K562 (cell line): Measurements from ENCODE around the gene SLITRK6. TPM values are rescaled to one million over a fixed set of nuclear protein-coding genes. Genes with fewer than 3 reads are reported as not detected.

Experiments
- ATAC-seq: fragments of 200-7000 bp; cut with Tn5 transposase; 3 replicates; pipeline ENCODE4 v1.9.1; 2020; ENCODE audit warnings: moderate library complexity
- BruUV-seq: library from RNA; stranded (reverse); fragments of 400-500 nt; replicated peaks from 2 replicates; lab custom pipeline; 2021; lab: Mats Ljungman, UMichigan
- CTCF ChIA-PET: fragments of 300-600 bp; formaldehyde crosslinking; extraction: SDS; loops from one replicate; lab custom pipeline; 2021; ENCODE audit warnings: low intra/inter-chr PET ratio; lab: Yijun Ruan, JAX
- POLR2A ChIA-PET: fragments of 300-600, 350-650 bp; sonication (Branson Sonifier 250); formaldehyde crosslinking; extraction: SDS; loops from one replicate; lab custom pipeline; 2021; ENCODE audit warnings: antibody characterized with exemption, inconsistent platforms; lab: Yijun Ruan, JAX
- DNase-seq, 4 experiments: peaks; one replicate each; pipeline versions ENCODE4 v3.0.0 to v3.0.0-alpha.2; 2011 to 2018; ENCODE audit warnings: low spot score in 3 of 4, mixed read lengths in 3 of 4; ENCODE audit errors: extremely low read depth in 1 of 4
- FAIRE-seq: peaks from 2 replicates; lab custom pipeline; 2011; peaks lifted over from hg19 to GRCh38; lab: Jason Lieb, UNC
- H2AFZ ChIP-seq: 2 replicates; pipeline ENCODE4 v1.6.0; 2011; ENCODE audit warnings: low read depth, low read length, control low read depth, inconsistent platforms
- H3K27ac ChIP-seq: fragments of 200-600 bp; 3 replicates; pipeline ENCODE4 v1.8.0; 2011; ENCODE audit warnings: low read depth, mild to moderate bottlenecking, control low read depth, inconsistent platforms, low read length, moderate library complexity, mixed read lengths; ENCODE audit errors: extremely low read depth
- H3K27me3 ChIP-seq, 2 experiments: fragments of 300-600 bp in 1 of 2; 2 replicates in 1 of 2; 3 replicates in 1 of 2; pipeline versions ENCODE4 v1.6.0 to v1.8.0; 2011; ENCODE audit warnings: inconsistent platforms in 2 of 2, low read length in 2 of 2, mild to moderate bottlenecking in 1 of 2, mixed read lengths in 1 of 2, moderate library complexity in 1 of 2; ENCODE audit not compliant: control insufficient read depth in 2 of 2, insufficient read depth in 2 of 2
- H3K36me3 ChIP-seq: fragments of 300-600 bp; 3 replicates; pipeline ENCODE4 v1.8.0; 2011; ENCODE audit warnings: mild to moderate bottlenecking, low read length, inconsistent platforms; ENCODE audit not compliant: control insufficient read depth, insufficient read depth
- H3K4me1 ChIP-seq, 2 experiments: fragments of 200-600 bp in 1 of 2; replicated peaks in 1 of 2; 2 replicates in 1 of 2; 3 replicates in 1 of 2; pipeline versions ENCODE4 v1.5.1 to v1.8.0; 2011; ENCODE audit warnings: inconsistent platforms in 2 of 2, low read length in 2 of 2, mild to moderate bottlenecking in 1 of 2, mixed read lengths in 1 of 2, moderate library complexity in 1 of 2; ENCODE audit not compliant: control insufficient read depth in 2 of 2, insufficient read depth in 2 of 2
- H3K4me2 ChIP-seq: 2 replicates; pipeline ENCODE4 v1.6.1; 2011; ENCODE audit warnings: low read length, control low read depth, inconsistent platforms, mixed read lengths; ENCODE audit not compliant: insufficient read depth
- H3K4me3 ChIP-seq: fragments of 200-600 bp; sonication (generic), shearing (Covaris generic); 2 replicates; pipeline ENCODE4 v1.5.1; 2016; ENCODE audit warnings: control low read depth, inconsistent platforms
- H3K79me2 ChIP-seq: fragments of 200-600 bp; 3 replicates; pipeline ENCODE4 v1.8.0; 2011; ENCODE audit warnings: low read length, inconsistent platforms; ENCODE audit not compliant: control insufficient read depth, insufficient read depth
- H3K9ac ChIP-seq, 2 experiments: 2 replicates each; pipeline versions ENCODE4 v1.6.0 to v1.6.1; 2011; ENCODE audit warnings: low read depth in 2 of 2, low read length in 2 of 2, control low read depth in 1 of 2, inconsistent platforms in 1 of 2, mild to moderate bottlenecking in 1 of 2, mixed read lengths in 1 of 2; ENCODE audit not compliant: insufficient read depth in 1 of 2
- H3K9me1 ChIP-seq: one replicate; pipeline ENCODE4 v1.6.0; 2011; ENCODE audit warnings: inconsistent platforms, mild to moderate bottlenecking, low read length, moderate library complexity; ENCODE audit not compliant: control insufficient read depth, insufficient read depth
- H3K9me3 ChIP-seq: replicated peaks from 2 replicates; pipeline ENCODE4 v1.5.1; 2011; ENCODE audit warnings: low read depth, low read length, inconsistent platforms; ENCODE audit not compliant: control insufficient read depth, insufficient read depth
- H4K20me1 ChIP-seq: replicated peaks from 2 replicates; pipeline ENCODE4 v1.6.1; 2011; ENCODE audit warnings: low read length, inconsistent platforms, mixed read lengths; ENCODE audit not compliant: control insufficient read depth, insufficient read depth
- HNRNPH1 ChIP-seq: fragments of 200-400 bp; formaldehyde crosslinking; optimal IDR thresholded peaks from 2 replicates; pipeline ENCODE3; 2017; ENCODE audit warnings: low read depth, mild to moderate bottlenecking, low read length, moderate library complexity
- HSF4 ChIP-seq: fragments of 250-450 bp; sonication (Bioruptor Pico); IDR thresholded peaks from 2 replicates; pipeline ENCODE4 v2.1.2; 2022; ENCODE audit warnings: mild to moderate bottlenecking, moderate library complexity, borderline replicate concordance
- PTBP1 ChIP-seq: fragments of 200-400 bp; formaldehyde crosslinking; IDR thresholded peaks from 2 replicates; pipeline ENCODE4 v1.6.1; 2017; ENCODE audit warnings: low read depth, low read length
- SRSF1 ChIP-seq: fragments of 200-400 bp; formaldehyde crosslinking; IDR thresholded peaks from 2 replicates; pipeline ENCODE4 v1.6.1; 2017; ENCODE audit warnings: mild to moderate bottlenecking, low read depth, low read length, moderate library complexity
- SRSF9 ChIP-seq: fragments of 200-400 bp; formaldehyde crosslinking; IDR thresholded peaks from 2 replicates; pipeline ENCODE4 v1.6.1; 2017; ENCODE audit warnings: low read depth, low read length, borderline replicate concordance
- ZNF668 ChIP-seq: fragments of 250-450 bp; sonication (Bioruptor Pico); IDR thresholded peaks from 2 replicates; pipeline ENCODE4 v1.8.0; 2022; ENCODE audit warnings: mild to moderate bottlenecking, inconsistent platforms
- WGBS: fragments of 100-300 bp; shearing (Covaris generic); methylation state at CpG from one replicate; pipeline ENCODE4 v1.1.6; 2016; ENCODE audit warnings: low coverage, mixed read lengths; ENCODE audit not compliant: insufficient coverage; ENCODE audit errors: missing lambda C conversion rate; 5-methylcytosine and 5-hydroxymethylcytosine counted together
- in situ Hi-C: fragments of 300-500 bp; cut with MboI; formaldehyde crosslinking; loops from 4 replicates; pipeline ENCODE4 v1.15.0; 2018; ENCODE audit warnings: inconsistent platforms, mixed read lengths
- intact Hi-C: fragments of 100-400 bp; cut with micrococcal nuclease; formaldehyde crosslinking; loops from 2 replicates; pipeline ENCODE4 v1.14.2; 2022
- polyA plus RNA-seq, 8 experiments: library from polyadenylated mRNA; depleted of rRNA in 4 of 8; stranded (reverse) in 5 of 8; unstranded in 3 of 8; fragments of >200 nt; fragmentation: Nextera tagmentation in 2 of 8; fragmentation: Illumina TruSeq in 1 of 8; extraction: Ambion mirVana in 2 of 8; extraction: Trizol in 1 of 8; gene quantifications; 2 replicates each; pipeline versions ENCODE4 v1.2.1 to v1.2.3, GENCODE V29; 2011 to 2014; ENCODE audit warnings: inconsistent platforms in 1 of 8, missing spikeins in 1 of 8
- total RNA-seq, 7 experiments: library from RNA; depleted of rRNA in 6 of 7; stranded (reverse); fragments of >200 nt in 6 of 7; fragmentation: Illumina TruSeq in 2 of 7; extraction: Trizol in 2 of 7; gene quantifications; 2 replicates each; pipeline versions ENCODE4 v1.2.1 to v1.2.3, GENCODE V29; 2011 to 2021; ENCODE audit warnings: low replicate concordance in 1 of 7
- TF ChIP-seq, protein P1 (sequence below): fragments of 450-650 bp; conservative IDR thresholded peaks from 2 replicates; pipeline ENCODE4 v1.6.1; 2016; ENCODE audit warnings: missing genetic modification characterization, low read depth, mild to moderate bottlenecking, control low read depth, missing compliant biosample characterization
- TF ChIP-seq, protein P2 (sequence below): fragments of 200-800 bp; sonication (Bioruptor generic); IDR thresholded peaks from 2 replicates; pipeline ENCODE4 v1.6.1; 2016; ENCODE audit warnings: missing genetic modification characterization, missing compliant biosample characterization
- TF ChIP-seq, protein P3 (sequence below): fragments of 250-450 bp; sonication (Bioruptor Pico); IDR thresholded peaks from 2 replicates; pipeline ENCODE4 v1.5.0; 2020; ENCODE audit warnings: mild to moderate bottlenecking

The SLITRK6 gene
- total and polyA plus RNA-seq, 9 of the 15 experiments (the other 6 are each of a cell fraction or from before 2014, with no cell fraction given): 0.01 to 0.04 TPM; not detected in 7

DNA sequence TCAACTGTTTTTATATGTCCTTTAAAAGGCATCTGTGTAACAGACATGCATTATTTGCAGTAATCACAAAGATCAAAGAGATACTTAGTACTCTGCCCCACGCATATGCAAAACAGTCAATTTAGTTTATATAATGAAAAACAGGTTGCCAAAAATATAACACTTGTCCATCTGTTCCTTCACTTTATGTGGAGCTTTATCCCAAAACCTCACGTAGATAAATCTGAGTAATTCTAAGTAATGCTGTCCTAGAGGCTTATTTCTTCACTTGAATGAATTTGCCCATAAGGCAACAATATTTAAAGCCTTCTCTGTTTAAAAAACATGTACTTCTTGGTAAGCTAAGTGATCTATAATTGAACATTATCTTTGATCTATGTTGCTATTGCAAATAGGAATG, 20.3 kb upstream of the SLITRK6 start:
- POLR2A ChIA-PET: no interaction called here
- Histone ChIP-seq H3K27me3 (no peaks in the 10 kb centered on the region), H3K27ac (no peak overlapping the region), H4K20me1 (no peaks in the 10 kb centered on the region), H2AFZ (no peak overlapping the region), H3K4me1 (no peaks in the 10 kb centered on the region), H3K9me1 (no peaks in the 10 kb centered on the region), H3K9me3 (no peaks in the 10 kb centered on the region), H3K79me2 (no peaks in the 10 kb centered on the region), H3K36me3 (no peaks in the 10 kb centered on the region), H3K9ac (no peak overlapping the region), H3K4me3 (no peak overlapping the region), H3K4me2 (no peak overlapping the region)
- TF ChIP-seq HNRNPH1 (no peak), SRSF9 (no peak), ZNF668 (CRISPR knock-in tag) (no peak), HSF4 (CRISPR knock-in tag) (no peak), PTBP1 (no peak), SRSF1 (no peak)
- TF ChIP-seq, protein P1, sequence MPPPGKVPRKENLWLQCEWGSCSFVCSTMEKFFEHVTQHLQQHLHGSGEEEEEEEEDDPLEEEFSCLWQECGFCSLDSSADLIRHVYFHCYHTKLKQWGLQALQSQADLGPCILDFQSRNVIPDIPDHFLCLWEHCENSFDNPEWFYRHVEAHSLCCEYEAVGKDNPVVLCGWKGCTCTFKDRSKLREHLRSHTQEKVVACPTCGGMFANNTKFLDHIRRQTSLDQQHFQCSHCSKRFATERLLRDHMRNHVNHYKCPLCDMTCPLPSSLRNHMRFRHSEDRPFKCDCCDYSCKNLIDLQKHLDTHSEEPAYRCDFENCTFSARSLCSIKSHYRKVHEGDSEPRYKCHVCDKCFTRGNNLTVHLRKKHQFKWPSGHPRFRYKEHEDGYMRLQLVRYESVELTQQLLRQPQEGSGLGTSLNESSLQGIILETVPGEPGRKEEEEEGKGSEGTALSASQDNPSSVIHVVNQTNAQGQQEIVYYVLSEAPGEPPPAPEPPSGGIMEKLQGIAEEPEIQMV (tag): no peak
- TF ChIP-seq, protein P2, sequence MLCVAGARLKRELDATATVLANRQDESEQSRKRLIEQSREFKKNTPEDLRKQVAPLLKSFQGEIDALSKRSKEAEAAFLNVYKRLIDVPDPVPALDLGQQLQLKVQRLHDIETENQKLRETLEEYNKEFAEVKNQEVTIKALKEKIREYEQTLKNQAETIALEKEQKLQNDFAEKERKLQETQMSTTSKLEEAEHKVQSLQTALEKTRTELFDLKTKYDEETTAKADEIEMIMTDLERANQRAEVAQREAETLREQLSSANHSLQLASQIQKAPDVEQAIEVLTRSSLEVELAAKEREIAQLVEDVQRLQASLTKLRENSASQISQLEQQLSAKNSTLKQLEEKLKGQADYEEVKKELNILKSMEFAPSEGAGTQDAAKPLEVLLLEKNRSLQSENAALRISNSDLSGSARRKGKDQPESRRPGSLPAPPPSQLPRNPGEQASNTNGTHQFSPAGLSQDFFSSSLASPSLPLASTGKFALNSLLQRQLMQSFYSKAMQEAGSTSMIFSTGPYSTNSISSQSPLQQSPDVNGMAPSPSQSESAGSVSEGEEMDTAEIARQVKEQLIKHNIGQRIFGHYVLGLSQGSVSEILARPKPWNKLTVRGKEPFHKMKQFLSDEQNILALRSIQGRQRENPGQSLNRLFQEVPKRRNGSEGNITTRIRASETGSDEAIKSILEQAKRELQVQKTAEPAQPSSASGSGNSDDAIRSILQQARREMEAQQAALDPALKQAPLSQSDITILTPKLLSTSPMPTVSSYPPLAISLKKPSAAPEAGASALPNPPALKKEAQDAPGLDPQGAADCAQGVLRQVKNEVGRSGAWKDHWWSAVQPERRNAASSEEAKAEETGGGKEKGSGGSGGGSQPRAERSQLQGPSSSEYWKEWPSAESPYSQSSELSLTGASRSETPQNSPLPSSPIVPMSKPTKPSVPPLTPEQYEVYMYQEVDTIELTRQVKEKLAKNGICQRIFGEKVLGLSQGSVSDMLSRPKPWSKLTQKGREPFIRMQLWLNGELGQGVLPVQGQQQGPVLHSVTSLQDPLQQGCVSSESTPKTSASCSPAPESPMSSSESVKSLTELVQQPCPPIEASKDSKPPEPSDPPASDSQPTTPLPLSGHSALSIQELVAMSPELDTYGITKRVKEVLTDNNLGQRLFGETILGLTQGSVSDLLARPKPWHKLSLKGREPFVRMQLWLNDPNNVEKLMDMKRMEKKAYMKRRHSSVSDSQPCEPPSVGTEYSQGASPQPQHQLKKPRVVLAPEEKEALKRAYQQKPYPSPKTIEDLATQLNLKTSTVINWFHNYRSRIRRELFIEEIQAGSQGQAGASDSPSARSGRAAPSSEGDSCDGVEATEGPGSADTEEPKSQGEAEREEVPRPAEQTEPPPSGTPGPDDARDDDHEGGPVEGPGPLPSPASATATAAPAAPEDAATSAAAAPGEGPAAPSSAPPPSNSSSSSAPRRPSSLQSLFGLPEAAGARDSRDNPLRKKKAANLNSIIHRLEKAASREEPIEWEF (CRISPR knock-in tag): no peak
- TF ChIP-seq, protein P3, sequence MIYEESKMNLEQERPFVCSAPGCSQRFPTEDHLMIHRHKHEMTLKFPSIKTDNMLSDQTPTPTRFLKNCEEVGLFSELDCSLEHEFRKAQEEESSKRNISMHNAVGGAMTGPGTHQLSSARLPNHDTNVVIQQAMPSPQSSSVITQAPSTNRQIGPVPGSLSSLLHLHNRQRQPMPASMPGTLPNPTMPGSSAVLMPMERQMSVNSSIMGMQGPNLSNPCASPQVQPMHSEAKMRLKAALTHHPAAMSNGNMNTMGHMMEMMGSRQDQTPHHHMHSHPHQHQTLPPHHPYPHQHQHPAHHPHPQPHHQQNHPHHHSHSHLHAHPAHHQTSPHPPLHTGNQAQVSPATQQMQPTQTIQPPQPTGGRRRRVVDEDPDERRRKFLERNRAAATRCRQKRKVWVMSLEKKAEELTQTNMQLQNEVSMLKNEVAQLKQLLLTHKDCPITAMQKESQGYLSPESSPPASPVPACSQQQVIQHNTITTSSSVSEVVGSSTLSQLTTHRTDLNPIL (CRISPR knock-in tag): no peak
- in situ Hi-C loops: loop anchor here (25.0 kb wide), 1 partner anchor 907 kb away; no protein-coding TSS in a partner anchor
- DNase-seq (no peak), FAIRE-seq (no peak), ATAC-seq (no peak)
- intact Hi-C loops: no loop called here
- CTCF ChIA-PET: no interaction called here
- no TSS peak for BruUV-seq
- 0% methylated on average over 2 of the region's 2 CpGs for WGBS
